Fibroblast of pulmonary artery (primary cell): ENCODE data around the gene MYO10.

Experiments used
- DNase-seq: peaks from one replicate; pipeline ENCODE4 v3.0.0-alpha.2; 2010; ENCODE audit warnings: low read depth
- H3K4me3 ChIP-seq: replicated peaks from 2 replicates; pipeline ENCODE4 v1.5.1; 2011; ENCODE audit warnings: low read depth, mild to moderate bottlenecking, control low read depth, low read length, moderate library complexity
- CTCF ChIP-seq: IDR thresholded peaks from 2 replicates; pipeline ENCODE4 v1.5.1; 2011; ENCODE audit warnings: mild to moderate bottlenecking, control low read depth, low read length, inconsistent platforms; ENCODE audit errors: missing control alignments

MYO10 gene

GRCh38 chr5:16812448-16812847 is 123.6 kb downstream of the MYO10 start:
- no peak for TF ChIP-seq CTCF
- H3K4me3 ChIP-seq: no peak overlapping the region
- DNase-seq: no peak

GRCh38 chr5:16810208-16810854 is 125.8 kb downstream of the MYO10 start:
- H3K4me3 ChIP-seq: no peak overlapping the region
- no peak for TF ChIP-seq CTCF
- no peak for DNase-seq

- no peak for TF ChIP-seq CTCF
- H3K4me3 ChIP-seq: no peak overlapping the region
- DNase-seq: peak; percentile 70
These were observed 126.5 kb downstream of the MYO10 start for GRCh38 chr5:16809395-16810207.

GRCh38 chr5:16809010-16809394 is 127.1 kb downstream of the MYO10 start:
- DNase-seq: no peak
- no peak for TF ChIP-seq CTCF
- H3K4me3 ChIP-seq: no peak overlapping the region

- TF ChIP-seq CTCF: no peak
- H3K4me3 ChIP-seq: no peak overlapping the region
- DNase-seq: no peak
These were observed 128.1 kb downstream of the MYO10 start for GRCh38 chr5:16808021-16808420.

- no peak for TF ChIP-seq CTCF
- no peak overlapping the region for H3K4me3 ChIP-seq
- DNase-seq: peak; percentile 50
These were observed 128.6 kb downstream of the MYO10 start for GRCh38 chr5:16807547-16807864.
